ENCODE data around the gene PSMA6.
A peak's percentile ranks its signal among the peaks of the same experiment; 100 is the strongest.
"Not testable (repeated sequence)": the region's sequence is repeated elsewhere in the genome, so short reads cannot be mapped to it uniquely, and the experiment has no call there.

PSMA6 gene

GRCh38 chr14:35326375-35326774 lies 34.2 kb downstream of the PSMA6 start:
- DNase-seq: no peak

DNA sequence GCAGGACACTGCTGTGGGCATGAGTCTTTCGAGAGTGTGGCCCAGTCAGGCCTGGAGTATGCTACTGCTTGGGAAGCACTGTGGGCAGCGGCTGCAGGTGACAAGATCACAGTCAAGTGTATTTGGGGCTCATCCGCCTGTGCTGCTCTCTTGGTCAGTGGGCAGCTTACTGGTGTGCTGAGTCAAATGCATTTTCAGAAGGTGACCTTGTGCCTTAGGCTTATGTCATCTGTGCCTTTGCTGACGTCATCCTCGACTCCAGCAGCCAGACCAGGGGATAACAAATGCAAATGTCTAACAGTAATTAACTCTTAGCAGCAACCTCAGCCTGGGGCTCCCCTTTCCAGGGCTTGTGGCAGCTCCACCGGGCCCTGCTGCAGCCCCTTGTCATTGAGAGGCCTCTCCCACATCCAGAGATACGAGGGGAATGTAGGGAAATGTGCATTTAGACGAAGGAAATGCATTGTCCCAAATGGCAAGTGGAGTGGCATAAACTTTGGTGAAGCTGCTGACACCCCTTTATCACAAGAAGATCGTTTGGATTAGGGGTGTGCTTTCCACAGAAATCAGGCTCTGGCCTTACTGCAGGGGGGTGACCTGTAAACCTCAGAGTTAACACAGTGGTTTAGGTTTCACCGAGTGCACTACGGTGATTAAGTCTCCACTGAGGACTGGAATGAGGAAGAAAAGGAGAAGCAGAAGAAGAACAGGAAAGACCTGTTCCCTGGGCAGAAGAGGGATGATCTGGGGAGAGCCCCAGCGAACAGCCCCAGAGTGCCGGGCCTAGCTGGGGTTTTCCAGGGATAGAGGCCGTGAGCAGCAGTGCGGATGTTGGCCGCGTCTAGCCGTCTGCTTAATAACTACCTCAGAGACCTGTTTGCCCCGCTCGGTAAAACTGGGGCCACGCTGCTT lies 39.7 kb downstream of the PSMA6 start:
- DNase-seq: no peak

DNA sequence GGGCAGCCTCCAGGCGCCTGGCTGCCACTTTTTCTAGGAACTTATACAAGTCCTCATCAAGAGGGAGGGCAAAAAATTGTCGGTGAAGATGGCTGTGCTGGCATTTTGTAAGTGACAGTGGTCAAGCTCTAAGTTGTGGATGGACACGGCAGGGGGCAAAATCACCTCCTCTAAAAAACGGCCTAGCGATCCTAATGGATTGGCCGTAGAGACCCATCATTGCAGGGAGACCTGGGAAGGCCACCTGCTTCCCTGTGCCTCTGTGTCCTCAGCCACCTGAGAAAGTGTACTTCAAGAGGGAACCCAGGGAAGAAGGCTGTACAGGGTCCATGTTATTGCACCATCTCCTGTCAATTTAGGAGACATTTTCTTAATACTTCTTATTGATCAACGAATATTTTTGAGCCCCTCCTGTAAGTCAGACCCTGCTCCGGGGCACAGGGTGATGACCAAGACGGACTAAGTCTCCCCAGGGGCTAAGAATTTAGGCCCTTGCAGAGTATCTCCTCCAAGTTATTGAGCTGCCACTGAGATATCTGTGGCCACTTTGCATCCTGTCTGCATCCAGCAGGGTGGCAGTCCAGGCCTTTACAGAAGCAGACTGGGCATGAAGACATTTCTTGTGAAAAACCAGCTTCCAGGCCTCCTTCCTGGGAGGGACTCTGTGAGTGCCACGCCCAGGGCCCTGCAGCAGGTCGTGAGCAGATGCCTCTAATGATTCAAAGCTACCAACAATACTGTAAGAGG lies 40.5 kb downstream of the PSMA6 start:
- DNase-seq: peak; percentile 78

GRCh38 chr14:35333264-35333730 lies 41.1 kb downstream of the PSMA6 start:
- DNase-seq: peak; percentile 25

GRCh38 chr14:35333797-35334743 lies 41.9 kb downstream of the PSMA6 start:
- DNase-seq: peak; percentile 48

- no peak for DNase-seq
Measured at GRCh38 chr14:35335388-35336092, 43.4 kb downstream of the PSMA6 start.

DNA sequence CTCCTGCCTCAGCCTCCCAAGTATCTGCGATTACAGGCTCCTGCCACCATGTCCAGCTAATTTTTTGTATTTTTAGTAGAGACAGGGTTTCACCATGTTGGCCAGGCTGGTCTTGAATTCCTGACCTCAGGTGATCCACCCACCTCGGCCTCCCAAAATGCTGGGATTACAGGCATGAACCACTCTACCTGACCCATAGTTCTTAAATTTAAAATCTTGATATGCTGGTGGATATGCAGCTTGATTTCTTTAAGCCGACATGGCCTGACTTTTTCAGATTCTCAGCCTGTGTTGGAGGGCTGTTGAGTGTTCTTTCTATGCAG lies 44.0 kb downstream of the PSMA6 start:
- not testable (repeated sequence) for DNase-seq

DNA sequence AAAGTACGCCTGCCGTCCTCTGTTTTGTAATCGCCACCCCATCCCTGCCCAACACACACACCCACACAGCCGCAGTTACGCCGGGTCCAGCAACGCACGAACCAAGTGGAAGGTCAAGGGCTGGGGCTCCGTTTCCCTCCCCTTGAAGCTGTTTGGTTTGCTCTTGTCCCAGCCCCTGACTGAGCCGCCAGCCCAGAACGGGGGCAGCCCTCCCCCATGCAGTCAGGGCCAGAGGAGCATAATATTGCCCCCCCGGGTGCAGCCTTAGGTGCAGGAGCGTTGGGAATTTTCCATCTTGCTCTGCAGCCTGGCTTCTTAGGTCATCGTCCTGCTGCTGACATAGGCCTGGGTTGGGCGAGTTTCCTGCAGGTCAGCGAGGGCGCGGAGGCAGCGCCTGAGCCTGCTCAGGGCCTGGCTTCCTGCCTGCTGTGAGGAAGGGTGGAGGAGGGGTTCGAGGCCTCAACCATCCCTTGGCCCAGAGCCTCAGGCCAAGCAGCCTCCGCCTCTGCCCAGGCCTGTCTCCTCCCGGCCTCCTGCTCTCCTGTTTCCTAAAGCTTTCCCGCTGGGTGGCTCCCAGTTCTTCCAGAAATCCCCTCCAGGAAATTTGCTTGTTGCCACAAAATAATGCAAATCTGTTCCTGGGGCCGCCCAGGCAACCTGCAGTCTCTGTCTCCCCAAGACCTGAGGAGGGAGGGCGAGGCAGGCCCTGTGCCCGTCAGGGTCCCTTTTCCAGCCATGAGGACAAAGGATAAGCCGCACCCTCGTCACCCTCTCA lies 44.5 kb downstream of the PSMA6 start:
- no peak for DNase-seq

- DNase-seq: no peak
Measured at GRCh38 chr14:35337269-35338255, 45.4 kb downstream of the PSMA6 start.

DNA sequence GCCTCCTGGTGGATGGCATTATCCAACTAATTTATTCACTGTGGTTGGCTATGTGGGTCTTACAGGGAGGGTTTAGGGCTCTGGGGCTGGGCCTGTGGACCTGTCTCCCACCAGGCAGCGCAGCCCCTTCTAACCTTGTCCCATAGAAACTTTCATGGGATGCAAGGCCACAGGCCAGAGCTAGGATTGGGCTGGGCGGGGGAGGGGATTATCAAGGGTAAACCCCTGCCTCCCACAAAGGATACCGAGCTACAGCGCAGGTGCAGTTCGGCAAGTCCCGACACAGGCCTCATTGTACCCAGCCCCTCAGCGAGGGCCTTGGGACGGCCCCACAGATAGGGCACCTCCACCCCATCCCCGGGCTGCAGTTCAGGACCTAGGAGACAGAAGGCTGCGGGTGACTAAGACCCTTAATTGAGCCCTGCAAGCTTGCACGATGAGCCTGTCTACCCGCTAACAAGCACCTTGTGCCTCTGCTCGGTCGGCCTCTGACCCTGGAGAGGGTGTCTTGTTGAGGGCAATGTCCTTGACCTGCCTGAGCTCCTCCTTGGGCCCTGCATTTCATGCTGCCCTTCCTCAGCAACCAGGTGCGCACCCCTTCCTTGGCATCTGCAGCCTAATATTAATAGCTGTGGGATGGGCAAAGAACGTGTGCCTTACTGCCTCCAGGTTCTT lies 46.7 kb downstream of the PSMA6 start:
- no peak for DNase-seq

- no peak for DNase-seq
Measured at GRCh38 chr14:35339761-35340406, 47.7 kb downstream of the PSMA6 start.

- DNase-seq: no peak
Measured at GRCh38 chr14:35340616-35341453, 48.7 kb downstream of the PSMA6 start.

DNA sequence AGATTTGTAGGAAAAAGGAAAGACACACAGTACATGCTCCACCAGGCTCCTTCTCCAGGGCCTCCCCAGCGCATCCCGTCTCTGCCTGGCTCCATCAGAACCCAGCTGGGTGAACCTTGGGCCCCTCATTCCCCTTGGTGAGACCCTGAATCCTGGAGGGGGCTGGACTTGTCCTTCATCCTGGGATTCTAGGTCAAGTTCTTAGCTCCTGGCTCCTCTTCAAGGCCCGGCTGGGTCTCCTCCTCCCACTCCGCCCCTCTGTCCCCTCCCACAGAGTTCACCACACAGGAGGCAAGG lies 49.2 kb downstream of the PSMA6 start:
- DNase-seq: no peak

DNA sequence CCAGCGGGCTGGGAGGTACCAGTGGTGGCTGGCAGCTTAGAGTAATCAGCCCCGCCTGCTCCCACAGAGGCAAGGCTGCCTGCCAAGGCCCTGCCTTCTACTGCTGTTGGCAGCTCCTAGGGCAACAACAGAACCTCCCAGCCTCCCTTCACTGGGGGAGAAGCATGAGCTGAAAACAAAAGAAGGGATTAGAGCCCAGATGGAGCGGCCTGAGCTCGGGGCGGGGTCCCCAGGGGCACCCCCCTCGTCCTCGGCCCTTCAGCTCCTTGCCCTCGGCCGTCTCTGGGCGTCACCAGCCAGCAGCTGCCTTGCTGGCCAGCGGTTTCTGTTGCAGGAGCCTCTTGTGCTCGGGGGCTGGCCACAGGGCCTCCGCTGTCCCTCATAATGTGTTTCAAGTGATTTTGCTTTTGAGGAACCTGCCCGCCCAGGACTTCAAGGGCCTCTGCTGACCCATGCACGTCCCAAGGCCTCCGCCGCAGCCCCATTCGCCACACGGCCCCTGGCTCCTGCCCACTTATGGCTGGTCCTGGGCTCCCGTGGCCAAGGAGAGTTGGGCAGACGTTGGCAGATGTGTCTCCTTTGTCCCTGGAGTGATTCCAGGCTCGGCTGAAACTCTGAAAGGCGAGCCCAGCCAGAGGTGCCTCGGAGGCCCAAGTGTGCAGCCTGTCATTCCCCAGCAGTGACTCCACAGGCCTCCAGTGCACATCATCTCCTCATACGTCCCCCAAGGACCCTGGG lies 49.7 kb downstream of the PSMA6 start:
- DNase-seq: peak; percentile 53

DNA sequence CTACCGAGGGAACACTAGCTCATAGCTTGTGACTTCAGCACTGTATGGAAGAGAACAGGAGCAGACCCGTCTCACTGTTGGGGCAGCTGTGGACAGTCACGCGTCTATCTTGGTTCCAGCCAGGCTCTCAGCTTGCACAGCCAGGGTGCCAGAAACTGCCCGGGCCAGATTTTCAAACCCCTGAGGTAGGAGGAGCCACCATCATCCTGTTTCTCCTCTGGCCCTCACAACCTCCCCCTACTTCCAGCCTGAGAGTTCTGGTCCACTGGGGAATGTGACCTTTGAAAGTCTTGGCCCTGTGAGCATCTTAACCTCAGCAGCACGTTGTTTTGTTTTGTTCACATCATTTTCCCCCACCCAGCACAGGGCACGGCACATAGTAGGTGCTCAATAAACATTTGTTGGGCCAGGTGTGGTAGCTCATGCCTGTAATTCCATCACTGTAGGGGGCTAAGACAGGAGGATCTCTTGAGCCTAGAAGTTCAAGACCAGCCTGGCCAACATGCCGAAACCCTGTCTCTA lies 50.4 kb downstream of the PSMA6 start:
- no peak for DNase-seq

- no peak for DNase-seq
Measured at GRCh38 chr14:35343702-35344101, 51.5 kb downstream of the PSMA6 start.

GRCh38 chr14:35344107-35344807 lies 52.1 kb downstream of the PSMA6 start:
- no peak for DNase-seq

Data from stimulated activated CD4-positive, alpha-beta T cell treated with anti-CD3 and anti-CD28 coated beads, Interleukin-15, amount 100 ng/mL, for 24 hours (primary cell).